Measurements from ENCODE around the gene KIZ. TPM values are rescaled to one million over a fixed set of nuclear protein-coding genes. Genes with fewer than 3 reads are reported as not detected.

Gene KIZ
- total RNA-seq, 1 experiment from 2014 or later, result 43.6 TPM

- Mint-ChIP-seq H3K27me3 (ENCODE audit: low read depth) (peaks cover 2% of the 10 kb centered on the region; the same call in 1 of the 2 replicates), H3K36me3 (no peaks in the 10 kb centered on the region), H3K4me1 (peaks cover 65% of the 10 kb centered on the region), H3K4me3 (peak overlapping the region; percentile 49), H3K27ac (peak overlapping the region; percentile 73), H3K9me3 (peaks cover 2% of the 10 kb centered on the region)
- no peak for DNase-seq (ENCODE audit: low spot score)
- CTCF ChIA-PET, result interaction anchor here (1.1 to 1.9 kb wide), 5 partner anchors 9 to 247 kb away, joined by 3 to 10 read pairs (median 4); no protein-coding TSS in a partner anchor
- POLR2A ChIA-PET, result interaction anchor here (0.6 kb wide), 1 partner anchor 229 kb away, joined by 5 read pairs; no protein-coding TSS in a partner anchor
- peak; percentile 16 for ATAC-seq
- TF ChIP-seq GRHL2 (CRISPR knock-in tag; IDR thresholded peaks at IDR 0.05; ENCODE audit: insufficient replicate concordance, severe bottlenecking) (no peak), FOXK1 (CRISPR knock-in tag; IDR thresholded peaks at IDR 0.05) (no peak), E2F1 (CRISPR knock-in tag; IDR thresholded peaks at IDR 0.05) (no peak), GABPB1 (CRISPR knock-in tag; IDR thresholded peaks at IDR 0.05) (no peak), ZNF423 (CRISPR knock-in tag; IDR thresholded peaks at IDR 0.05) (no peak), ZNF425 (CRISPR knock-in tag; conservative IDR thresholded peaks at IDR 0.05) (no peak)
Observed at GRCh38 chr20:21090721-21091120, 35.2 kb upstream of the KIZ start.

- no peak for ATAC-seq
- ChIA-PET CTCF (no interaction called here), POLR2A (interaction anchor here (0.5 kb wide), 1 partner anchor 1306 kb away, joined by 4 read pairs; no protein-coding TSS in a partner anchor)
- H3K36me3 Mint-ChIP-seq, result no peaks in the 10 kb centered on the region
- no peak overlapping the region for H3K4me3 Mint-ChIP-seq
- H3K27ac Mint-ChIP-seq, result no peak overlapping the region
- peaks cover 73% of the 10 kb centered on the region for H3K4me1 Mint-ChIP-seq
- TF ChIP-seq PRDM15 (CRISPR knock-in tag; IDR thresholded peaks at IDR 0.05) (0 out of 2 replicates have a peak, but pooled peaks have one; percentile 22), USF2 (CRISPR knock-in tag; IDR thresholded peaks at IDR 0.05) (no peak)
- no peaks in the 10 kb centered on the region for H3K9me3 Mint-ChIP-seq
- peaks cover 18% of the 10 kb centered on the region for H3K27me3 Mint-ChIP-seq (ENCODE audit: low read depth)
- DNase-seq (ENCODE audit: low spot score), result no peak
Observed at GRCh38 chr20:21092806-21093205, 33.1 kb upstream of the KIZ start.

- ChIA-PET CTCF (interaction anchor here (0.7 to 1.9 kb wide), 2 partner anchors 48 to 529 kb away, joined by 4 to 7 read pairs; no protein-coding TSS in a partner anchor), POLR2A (no interaction called here)
- no peaks in the 10 kb centered on the region for H3K36me3 Mint-ChIP-seq
- peak overlapping the region; percentile 52; the same call in 1 of the 2 replicates for H3K27ac Mint-ChIP-seq
- peak; percentile 50 for DNase-seq (ENCODE audit: low spot score)
- H3K4me3 Mint-ChIP-seq, result peak overlapping the region; percentile 26
- peaks cover 55% of the 10 kb centered on the region for H3K27me3 Mint-ChIP-seq (ENCODE audit: low read depth)
- peaks cover 54% of the 10 kb centered on the region for H3K4me1 Mint-ChIP-seq
- peak; percentile 75 for ATAC-seq
- no peaks in the 10 kb centered on the region for H3K9me3 Mint-ChIP-seq
- TF ChIP-seq HMGA2 (CRISPR knock-in tag; IDR thresholded peaks at IDR 0.05) (no peak), ZNF396 (CRISPR knock-in tag; IDR thresholded peaks at IDR 0.05; ENCODE audit: borderline replicate concordance) (no peak), ATF6 (CRISPR knock-in tag; IDR thresholded peaks at IDR 0.05) (no peak), ZNF281 (CRISPR knock-in tag; IDR thresholded peaks at IDR 0.05) (no peak), GTF2I (CRISPR knock-in tag; conservative IDR thresholded peaks at IDR 0.05) (no peak), OVOL2 (CRISPR knock-in tag; IDR thresholded peaks at IDR 0.05; ENCODE audit: borderline replicate concordance) (no peak), NFATC4 (CRISPR knock-in tag; IDR thresholded peaks at IDR 0.05) (no peak), ZBTB43 (CRISPR knock-in tag; IDR thresholded peaks at IDR 0.05) (no peak)
Observed at GRCh38 chr20:21096321-21097043, 29.4 kb upstream of the KIZ start.
